HepG2 (cell line): Measurements from ENCODE around the gene GGA1. TPM values are rescaled to one million over a fixed set of nuclear protein-coding genes. Genes with fewer than 3 reads are reported as not detected.

Source experiments
- JUND ChIP-seq: sonication (generic); formaldehyde crosslinking; IDR thresholded peaks from 2 replicates; pipeline ENCODE4 v1.8.0; 2022; ENCODE audit warnings: mild to moderate bottlenecking, missing genetic modification reagents
- MTF2 ChIP-seq: sonication (generic); formaldehyde crosslinking; IDR thresholded peaks from 2 replicates; pipeline ENCODE4 v1.5.0; 2020; ENCODE audit warnings: missing genetic modification reagents, borderline replicate concordance
- NFIC ChIP-seq: IDR thresholded peaks from 2 replicates; pipeline ENCODE4 v1.6.1; 2012; ENCODE audit warnings: mild to moderate bottlenecking, low read length, inconsistent platforms
- NR2F1 ChIP-seq, 2 experiments: fragments of 450-650 bp in 1 of 2; formaldehyde crosslinking in 1 of 2; IDR thresholded peaks; 2 replicates each; pipeline versions ENCODE4 v1.5.0 to v1.6.1; 2016 to 2020; ENCODE audit warnings: mild to moderate bottlenecking in 1 of 2, missing compliant biosample characterization in 1 of 2, missing genetic modification reagents in 1 of 2, moderate library complexity in 1 of 2
- PRPF4 ChIP-seq: fragments of 200-400 bp; formaldehyde crosslinking; IDR thresholded peaks from 2 replicates; pipeline ENCODE4 v1.6.1; 2016; ENCODE audit warnings: low read length, low read depth; ENCODE audit not compliant: poor library complexity, severe bottlenecking
- RFXANK ChIP-seq: IDR thresholded peaks from 2 replicates; pipeline ENCODE4 v1.6.1; 2016
- SCMH1 ChIP-seq: sonication (generic); formaldehyde crosslinking; IDR thresholded peaks from 2 replicates; pipeline ENCODE4 v1.9.0; 2021; ENCODE audit warnings: missing genetic modification reagents, mild to moderate bottlenecking, borderline replicate concordance
- SIN3B ChIP-seq: fragments of 150-350 bp; IDR thresholded peaks from 2 replicates; pipeline ENCODE4 v1.6.1; 2014; ENCODE audit warnings: low read length
- SMARCE1 ChIP-seq: fragments of 450-650 bp; IDR thresholded peaks from 2 replicates; pipeline ENCODE4 v1.6.1; 2017; ENCODE audit warnings: borderline replicate concordance
- SNAI1 ChIP-seq: sonication (generic); formaldehyde crosslinking; IDR thresholded peaks from 2 replicates; pipeline ENCODE4 v1.5.0; 2020; ENCODE audit warnings: mild to moderate bottlenecking, missing genetic modification reagents, borderline replicate concordance
- XBP1 ChIP-seq: sonication (generic); formaldehyde crosslinking; IDR thresholded peaks from 2 replicates; pipeline ENCODE4 v1.5.0; 2020; ENCODE audit warnings: missing genetic modification reagents
- ZNF207 ChIP-seq: fragments of 450-650 bp; IDR thresholded peaks from 2 replicates; pipeline ENCODE4 v1.6.1; 2016; ENCODE audit warnings: antibody characterized with exemption, borderline replicate concordance
- ZNF331 ChIP-seq: sonication (generic); formaldehyde crosslinking; IDR thresholded peaks from 2 replicates; pipeline ENCODE4 v1.4.0; 2020; ENCODE audit warnings: missing genetic modification reagents
- ZNF367 ChIP-seq: sonication (generic); formaldehyde crosslinking; IDR thresholded peaks from 2 replicates; pipeline ENCODE4 v1.4.0; 2020; ENCODE audit warnings: missing genetic modification reagents, borderline replicate concordance
- ZNF761 ChIP-seq: sonication (generic); formaldehyde crosslinking; conservative IDR thresholded peaks from 2 replicates; pipeline ENCODE4 v1.4.0; 2020; ENCODE audit warnings: mild to moderate bottlenecking, missing genetic modification reagents
- polyA plus RNA-seq, 8 experiments: library from polyadenylated mRNA; depleted of rRNA in 3 of 8; stranded (reverse) in 7 of 8; unstranded in 1 of 8; fragments of >200 nt; fragmentation: Illumina TruSeq in 4 of 8; extraction: Trizol in 4 of 8; gene quantifications; 2 replicates each; pipeline versions ENCODE4 v1.2.1 to v1.2.3, GENCODE V29; 2011 to 2016; ENCODE audit warnings: low read depth in 4 of 8, missing spikeins in 1 of 8, mixed read lengths in 1 of 8; ENCODE audit not compliant: insufficient read depth in 1 of 8
- total RNA-seq, 5 experiments: library from RNA; depleted of rRNA; stranded (reverse); fragments of >200 nt; fragmentation: Illumina TruSeq; extraction: Trizol; gene quantifications; 2 replicates each; pipeline ENCODE4 v1.2.3, GENCODE V29; 2016; ENCODE audit warnings: low read depth in 1 of 5
- TF ChIP-seq, protein P1 (sequence below): IDR thresholded peaks from 2 replicates; pipeline ENCODE4 v1.6.1; 2016; ENCODE audit warnings: missing compliant biosample characterization, missing genetic modification reagents, borderline replicate concordance
- TF ChIP-seq, protein P2 (sequence below): sonication (generic); formaldehyde crosslinking; IDR thresholded peaks from 2 replicates; pipeline ENCODE4 v1.8.1; 2023; ENCODE audit warnings: mild to moderate bottlenecking, missing genetic modification reagents, borderline replicate concordance
- TF ChIP-seq, protein P3 (sequence below): sonication (generic); formaldehyde crosslinking; conservative IDR thresholded peaks from 2 replicates; pipeline ENCODE4 v1.8.0; 2022; ENCODE audit warnings: low read depth, missing genetic modification reagents
- TF ChIP-seq, protein P4 (sequence below): IDR thresholded peaks from 2 replicates; pipeline ENCODE4 v1.6.1; 2016
- TF ChIP-seq, protein P5 (sequence below): sonication (generic); IDR thresholded peaks from 2 replicates; pipeline ENCODE4 v1.6.1; 2016; ENCODE audit warnings: low read depth, borderline replicate concordance
- TF ChIP-seq, protein P6 (sequence below): sonication (generic); formaldehyde crosslinking; IDR thresholded peaks from 2 replicates; pipeline ENCODE4 v1.4.0; 2020; ENCODE audit warnings: missing genetic modification reagents
- TF ChIP-seq, protein P7 (sequence below): sonication (generic); formaldehyde crosslinking; IDR thresholded peaks from 2 replicates; pipeline ENCODE4 v1.9.0; 2021; ENCODE audit warnings: missing genetic modification reagents, mild to moderate bottlenecking, borderline replicate concordance

Gene GGA1
- total and polyA plus RNA-seq, 2 of the 13 experiments (the other 11 are each of a cell fraction or from before 2014, with no cell fraction given): 29.1 to 87.2 TPM

DNA sequence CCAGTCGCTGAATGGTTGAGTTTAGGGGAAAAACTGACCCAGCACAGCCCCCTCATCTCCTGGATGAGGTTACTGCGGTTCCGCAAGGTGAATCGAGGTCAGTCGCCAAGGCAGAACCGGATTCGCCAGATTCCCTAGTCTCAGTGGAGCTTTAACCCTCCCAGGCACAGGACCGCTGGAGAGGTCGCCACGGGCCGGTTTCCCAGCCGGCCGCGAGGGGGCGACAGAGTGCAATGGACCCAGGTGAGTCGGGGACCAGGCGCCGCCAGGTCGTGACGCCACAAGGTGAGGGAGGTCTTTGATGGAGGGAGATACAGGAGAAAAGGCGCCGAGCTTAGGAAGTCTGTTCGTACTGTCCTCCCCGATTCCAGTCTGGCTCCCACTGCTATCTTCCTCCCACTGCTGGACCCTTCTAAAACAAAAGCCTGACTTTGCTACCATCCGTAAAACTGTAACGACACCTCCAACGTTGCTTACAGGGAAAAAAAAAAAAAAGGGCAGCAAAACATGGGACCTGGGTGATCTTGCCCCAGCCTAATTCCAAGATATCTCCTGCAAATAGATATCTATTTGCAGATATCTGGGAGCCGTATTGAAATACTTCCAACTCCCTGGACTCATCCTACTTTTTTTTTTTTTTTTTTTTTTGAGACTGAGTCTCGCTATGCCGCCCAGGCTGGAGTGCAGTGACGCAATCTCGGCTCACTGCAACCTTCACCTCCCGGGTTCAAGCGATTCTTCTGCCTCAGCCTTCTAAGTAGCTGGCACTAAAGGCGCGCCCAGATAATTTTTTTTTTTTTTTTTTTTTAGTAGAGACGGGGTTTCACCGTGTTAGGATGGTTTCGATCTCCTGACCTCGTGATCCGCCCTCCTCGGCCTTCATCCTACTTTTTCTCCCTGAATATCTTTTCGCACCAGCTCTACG, 1.4 kb upstream of the GGA1 start (continued):
- TF ChIP-seq, protein P1, sequence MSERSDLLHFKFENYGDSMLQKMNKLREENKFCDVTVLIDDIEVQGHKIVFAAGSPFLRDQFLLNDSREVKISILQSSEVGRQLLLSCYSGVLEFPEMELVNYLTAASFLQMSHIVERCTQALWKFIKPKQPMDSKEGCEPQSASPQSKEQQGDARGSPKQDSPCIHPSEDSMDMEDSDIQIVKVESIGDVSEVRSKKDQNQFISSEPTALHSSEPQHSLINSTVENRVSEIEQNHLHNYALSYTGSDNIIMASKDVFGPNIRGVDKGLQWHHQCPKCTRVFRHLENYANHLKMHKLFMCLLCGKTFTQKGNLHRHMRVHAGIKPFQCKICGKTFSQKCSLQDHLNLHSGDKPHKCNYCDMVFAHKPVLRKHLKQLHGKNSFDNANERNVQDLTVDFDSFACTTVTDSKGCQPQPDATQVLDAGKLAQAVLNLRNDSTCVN (CRISPR knock-in tag): no peak
- TF ChIP-seq ZNF367 (CRISPR knock-in tag) (no peak), RFXANK (no peak), NR2F1 (CRISPR knock-in tag; IDR thresholded peaks at IDR 0.05) (no peak), SMARCE1 (no peak), NFIC (no peak), SIN3B (no peak), ZNF331 (CRISPR knock-in tag) (peak; percentile 72; the same call in 1 of the 2 replicates), ZNF761 (CRISPR knock-in tag) (no peak), PRPF4 (no peak), XBP1 (no peak), JUND (CRISPR knock-in tag) (no peak), SCMH1 (CRISPR knock-in tag) (no peak), ZNF207 (no peak), SNAI1 (CRISPR knock-in tag) (no peak), MTF2 (CRISPR knock-in tag) (no peak)
- TF ChIP-seq, protein P2, sequence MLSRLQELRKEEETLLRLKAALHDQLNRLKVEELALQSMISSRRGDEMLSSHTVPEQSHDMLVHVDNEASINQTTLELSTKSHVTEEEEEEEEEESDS (CRISPR knock-in tag): no peak
- TF ChIP-seq, protein P3, sequence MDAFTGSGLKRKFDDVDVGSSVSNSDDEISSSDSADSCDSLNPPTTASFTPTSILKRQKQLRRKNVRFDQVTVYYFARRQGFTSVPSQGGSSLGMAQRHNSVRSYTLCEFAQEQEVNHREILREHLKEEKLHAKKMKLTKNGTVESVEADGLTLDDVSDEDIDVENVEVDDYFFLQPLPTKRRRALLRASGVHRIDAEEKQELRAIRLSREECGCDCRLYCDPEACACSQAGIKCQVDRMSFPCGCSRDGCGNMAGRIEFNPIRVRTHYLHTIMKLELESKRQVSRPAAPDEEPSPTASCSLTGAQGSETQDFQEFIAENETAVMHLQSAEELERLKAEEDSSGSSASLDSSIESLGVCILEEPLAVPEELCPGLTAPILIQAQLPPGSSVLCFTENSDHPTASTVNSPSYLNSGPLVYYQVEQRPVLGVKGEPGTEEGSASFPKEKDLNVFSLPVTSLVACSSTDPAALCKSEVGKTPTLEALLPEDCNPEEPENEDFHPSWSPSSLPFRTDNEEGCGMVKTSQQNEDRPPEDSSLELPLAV: no peak
- TF ChIP-seq, protein P4, sequence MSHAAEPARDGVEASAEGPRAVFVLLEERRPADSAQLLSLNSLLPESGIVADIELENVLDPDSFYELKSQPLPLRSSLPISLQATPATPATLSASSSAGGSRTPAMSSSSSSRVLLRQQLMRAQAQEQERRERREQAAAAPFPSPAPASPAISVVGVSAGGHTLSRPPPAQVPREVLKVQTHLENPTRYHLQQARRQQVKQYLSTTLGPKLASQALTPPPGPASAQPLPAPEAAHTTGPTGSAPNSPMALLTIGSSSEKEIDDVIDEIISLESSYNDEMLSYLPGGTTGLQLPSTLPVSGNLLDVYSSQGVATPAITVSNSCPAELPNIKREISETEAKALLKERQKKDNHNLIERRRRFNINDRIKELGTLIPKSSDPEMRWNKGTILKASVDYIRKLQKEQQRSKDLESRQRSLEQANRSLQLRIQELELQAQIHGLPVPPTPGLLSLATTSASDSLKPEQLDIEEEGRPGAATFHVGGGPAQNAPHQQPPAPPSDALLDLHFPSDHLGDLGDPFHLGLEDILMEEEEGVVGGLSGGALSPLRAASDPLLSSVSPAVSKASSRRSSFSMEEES (CRISPR knock-in tag): no peak
- TF ChIP-seq, protein P5, sequence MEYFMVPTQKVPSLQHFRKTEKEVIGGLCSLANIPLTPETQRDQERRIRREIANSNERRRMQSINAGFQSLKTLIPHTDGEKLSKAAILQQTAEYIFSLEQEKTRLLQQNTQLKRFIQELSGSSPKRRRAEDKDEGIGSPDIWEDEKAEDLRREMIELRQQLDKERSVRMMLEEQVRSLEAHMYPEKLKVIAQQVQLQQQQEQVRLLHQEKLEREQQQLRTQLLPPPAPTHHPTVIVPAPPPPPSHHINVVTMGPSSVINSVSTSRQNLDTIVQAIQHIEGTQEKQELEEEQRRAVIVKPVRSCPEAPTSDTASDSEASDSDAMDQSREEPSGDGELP: peak; percentile 75; the same call in 1 of the 2 replicates
- TF ChIP-seq, protein P6, sequence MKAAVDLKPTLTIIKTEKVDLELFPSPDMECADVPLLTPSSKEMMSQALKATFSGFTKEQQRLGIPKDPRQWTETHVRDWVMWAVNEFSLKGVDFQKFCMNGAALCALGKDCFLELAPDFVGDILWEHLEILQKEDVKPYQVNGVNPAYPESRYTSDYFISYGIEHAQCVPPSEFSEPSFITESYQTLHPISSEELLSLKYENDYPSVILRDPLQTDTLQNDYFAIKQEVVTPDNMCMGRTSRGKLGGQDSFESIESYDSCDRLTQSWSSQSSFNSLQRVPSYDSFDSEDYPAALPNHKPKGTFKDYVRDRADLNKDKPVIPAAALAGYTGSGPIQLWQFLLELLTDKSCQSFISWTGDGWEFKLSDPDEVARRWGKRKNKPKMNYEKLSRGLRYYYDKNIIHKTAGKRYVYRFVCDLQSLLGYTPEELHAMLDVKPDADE (CRISPR knock-in tag): no peak
- TF ChIP-seq, protein P7, sequence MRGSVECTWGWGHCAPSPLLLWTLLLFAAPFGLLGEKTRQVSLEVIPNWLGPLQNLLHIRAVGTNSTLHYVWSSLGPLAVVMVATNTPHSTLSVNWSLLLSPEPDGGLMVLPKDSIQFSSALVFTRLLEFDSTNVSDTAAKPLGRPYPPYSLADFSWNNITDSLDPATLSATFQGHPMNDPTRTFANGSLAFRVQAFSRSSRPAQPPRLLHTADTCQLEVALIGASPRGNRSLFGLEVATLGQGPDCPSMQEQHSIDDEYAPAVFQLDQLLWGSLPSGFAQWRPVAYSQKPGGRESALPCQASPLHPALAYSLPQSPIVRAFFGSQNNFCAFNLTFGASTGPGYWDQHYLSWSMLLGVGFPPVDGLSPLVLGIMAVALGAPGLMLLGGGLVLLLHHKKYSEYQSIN: no peak
